GM12878 (cell line): ENCODE results near the gene TBL1XR1. TPM values are rescaled to one million over a fixed set of nuclear protein-coding genes. Genes with fewer than 3 reads are reported as not detected.

ENCODE experiments used
- ATAC-seq: fragments of 200-7000 bp; cut with Tn5 transposase; 3 replicates; pipeline ENCODE4 v1.9.1; 2020; ENCODE audit warnings: mild to moderate bottlenecking, moderate library complexity
- BruUV-seq: library from RNA; stranded (reverse); fragments of 400-500 nt; replicated peaks from 2 replicates; lab custom pipeline; 2021; lab: Mats Ljungman, UMichigan
- CTCF ChIA-PET: fragments of 300-600 bp; sonication (Branson Sonifier 250); formaldehyde crosslinking; extraction: SDS; loops from one replicate; lab custom pipeline; 2021; ENCODE audit warnings: inconsistent platforms; lab: Yijun Ruan, JAX
- POLR2A ChIA-PET: fragments of 350-600 bp; formaldehyde crosslinking; extraction: SDS; loops from one replicate; lab custom pipeline; 2021; ENCODE audit warnings: inconsistent platforms; lab: Charles Lee
- RAD21 ChIA-PET: fragments of 300-600 bp; sonication (Branson Sonifier 250); formaldehyde crosslinking; loops from one replicate; lab custom pipeline; 2023; ENCODE audit warnings: antibody characterized with exemption; ENCODE audit not compliant: unreplicated experiment; lab: Charles Lee
- SMC1A ChIA-PET: fragments of 300-600 bp; sonication (Branson Sonifier 250); formaldehyde crosslinking; loops from one replicate; lab custom pipeline; 2023; ENCODE audit not compliant: unreplicated experiment, uncharacterized antibody; lab: Charles Lee
- DNase-seq: peaks from one replicate; pipeline ENCODE4 v3.0.0-alpha.2; 2011; ENCODE audit warnings: low read depth, low spot score
- FAIRE-seq: peaks from 3 replicates; lab custom pipeline; 2011; peaks lifted over from hg19 to GRCh38; lab: Jason Lieb, UNC
- H2AFZ ChIP-seq: 2 replicates; pipeline ENCODE4 v1.6.0; 2011; ENCODE audit warnings: low read depth, low read length, control low read depth; ENCODE audit not compliant: control insufficient read depth
- H3K27ac ChIP-seq: 2 replicates; pipeline ENCODE4 v1.5.1; 2011; ENCODE audit warnings: control low read depth; ENCODE audit not compliant: control insufficient read depth, insufficient read depth
- H3K27me3 ChIP-seq, 2 experiments: replicated peaks in 1 of 2; 2 replicates each; pipeline versions ENCODE4 v1.6.0 to v1.6.1; 2011; ENCODE audit warnings: low read length in 1 of 2; ENCODE audit not compliant: control insufficient read depth in 2 of 2, insufficient read depth in 2 of 2
- H3K36me3 ChIP-seq, 2 experiments: 2 replicates each; pipeline ENCODE4 v1.5.1; 2011; ENCODE audit warnings: low read length in 1 of 2; ENCODE audit not compliant: control insufficient read depth in 2 of 2, insufficient read depth in 2 of 2
- H3K4me1 ChIP-seq: 2 replicates; pipeline ENCODE4 v1.6.1; 2011; ENCODE audit warnings: mild to moderate bottlenecking, low read length, moderate library complexity, mixed read lengths; ENCODE audit not compliant: control insufficient read depth, insufficient read depth
- H3K4me2 ChIP-seq: 2 replicates; pipeline ENCODE4 v1.6.0; 2011; ENCODE audit warnings: control low read depth; ENCODE audit not compliant: control insufficient read depth, insufficient read depth
- H3K4me3 ChIP-seq: fragments of 200-600 bp; sonication (generic); 2 replicates; pipeline ENCODE4 v1.5.1; 2016
- H3K79me2 ChIP-seq: 2 replicates; pipeline ENCODE4 v1.6.0; 2011; ENCODE audit warnings: low read length; ENCODE audit not compliant: control insufficient read depth, insufficient read depth
- H3K9ac ChIP-seq: 2 replicates; pipeline ENCODE4 v1.8.0; 2011; ENCODE audit warnings: low read length, control low read depth, mixed read lengths; ENCODE audit not compliant: control insufficient read depth, insufficient read depth
- H3K9me3 ChIP-seq: replicated peaks from 3 replicates; pipeline ENCODE4 v1.5.1; 2011; ENCODE audit warnings: mild to moderate bottlenecking, low read length; ENCODE audit not compliant: control insufficient read depth, insufficient read depth
- H4K20me1 ChIP-seq: 2 replicates; pipeline ENCODE4 v1.6.0; 2011; ENCODE audit not compliant: control insufficient read depth, insufficient read depth
- CBFB ChIP-seq: IDR thresholded peaks from 2 replicates; pipeline ENCODE4 v1.6.1; 2016; ENCODE audit warnings: antibody characterized with exemption, low read depth
- MXI1 ChIP-seq: fragments of 150-350 bp; IDR thresholded peaks from 2 replicates; pipeline ENCODE4 v1.6.1; 2011; ENCODE audit warnings: low read depth, mild to moderate bottlenecking, inconsistent platforms, low read length, improper control_type of control experiment
- RAD21 ChIP-seq: IDR thresholded peaks from 2 replicates; pipeline ENCODE4 v1.6.1; 2011; ENCODE audit warnings: mild to moderate bottlenecking, low read depth, low read length, moderate library complexity; ENCODE audit not compliant: insufficient read depth
- WGBS: methylation state at CpG from one replicate; pipeline ENCODE4 v1.1.6; 2016; ENCODE audit warnings: low lambda C conversion rate; ENCODE audit not compliant: insufficient replicate concordance, insufficient coverage; ENCODE audit errors: missing lambda C conversion rate; 5-methylcytosine and 5-hydroxymethylcytosine counted together
- in situ Hi-C: fragments of 300-500 bp; cut with MboI; formaldehyde crosslinking; loops from 9 replicates; pipeline ENCODE4 v1.14.3; 2018; ENCODE audit warnings: mixed read lengths
- intact Hi-C: fragments of 100-400 bp; cut with micrococcal nuclease; formaldehyde crosslinking; loops from one replicate; pipeline ENCODE4 v1.14.2; 2022; ENCODE audit not compliant: unreplicated experiment
- polyA plus RNA-seq, 11 experiments: library from polyadenylated mRNA; depleted of rRNA in 4 of 11; unstranded in 6 of 11; stranded (reverse) in 5 of 11; fragments of >200 nt; fragmentation: Nextera tagmentation in 4 of 11; fragmentation: Illumina TruSeq in 1 of 11; extraction: Ambion mirVana in 4 of 11; extraction: Trizol in 1 of 11; gene quantifications; 1 replicate in 1 of 11; 2 replicates in 10 of 11; pipeline versions ENCODE4 v1.2.1 to v1.2.3, GENCODE V29; 2011 to 2016; ENCODE audit warnings: inconsistent platforms in 2 of 11, missing spikeins in 2 of 11, low read depth in 1 of 11
- total RNA-seq, 4 experiments: library from RNA; depleted of rRNA in 3 of 4; stranded (reverse); fragments of >200 nt in 3 of 4; fragmentation: Illumina TruSeq in 1 of 4; extraction: Trizol in 1 of 4; gene quantifications; 2 replicates each; pipeline versions ENCODE4 v1.2.1 to v1.2.3, GENCODE V29; 2013 to 2021

Gene TBL1XR1
- total and polyA plus RNA-seq, 10 of the 15 experiments (the other 5 are each of a cell fraction or from before 2014, with no cell fraction given) = 13.0 to 115 (median 60.4) TPM

DNA sequence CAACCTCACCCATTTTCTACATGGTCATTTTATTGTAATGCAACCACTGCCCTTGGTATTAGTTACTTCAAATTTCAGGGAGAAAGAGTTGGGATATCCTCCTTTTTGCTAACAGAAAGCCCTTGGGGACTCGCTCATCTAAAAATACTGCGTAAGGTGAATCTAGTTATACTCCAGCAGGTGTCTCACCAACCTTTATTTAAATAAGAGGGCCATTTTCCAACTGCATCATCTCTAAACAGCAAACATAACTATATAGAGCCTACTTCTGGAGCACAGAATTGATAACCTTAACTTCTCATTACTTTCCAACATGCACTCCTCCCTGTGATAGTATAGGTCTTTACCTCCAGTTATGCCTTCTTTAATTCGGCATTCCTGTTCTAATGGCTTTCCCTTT lies 77.5 kb downstream of the TBL1XR1 start:
- Histone ChIP-seq H3K27me3 (no peaks in the 10 kb centered on the region), H3K79me2 (peaks cover 74% of the 10 kb centered on the region), H4K20me1 (no peaks in the 10 kb centered on the region), H3K9ac (no peak overlapping the region), H3K4me3 (no peak overlapping the region), H3K4me1 (no peaks in the 10 kb centered on the region), H3K4me2 (no peak overlapping the region), H3K9me3 (peaks cover 6% of the 10 kb centered on the region), H3K27ac (no peak overlapping the region), H2AFZ (no peak overlapping the region), H3K36me3 (no peaks in the 10 kb centered on the region)
- DNase-seq (no peak), ATAC-seq (no peak), FAIRE-seq (no peak)
- TF ChIP-seq RAD21 (0 out of 2 replicates have a peak, but pooled peaks have one; percentile 18), CBFB (no peak)
- ChIA-PET CTCF (no interaction called here), SMC1A (interaction anchor here (2.0 kb wide), 1 partner anchor 13 kb away, joined by 5 read pairs; no protein-coding TSS in a partner anchor), RAD21 (no interaction called here), POLR2A (no interaction called here)
- no TSS peak for BruUV-seq
- WGBS = 67% methylated on average over 3 of the region's 3 CpGs
- in situ Hi-C loops (no loop called here), intact Hi-C loops (no loop called here)

DNA sequence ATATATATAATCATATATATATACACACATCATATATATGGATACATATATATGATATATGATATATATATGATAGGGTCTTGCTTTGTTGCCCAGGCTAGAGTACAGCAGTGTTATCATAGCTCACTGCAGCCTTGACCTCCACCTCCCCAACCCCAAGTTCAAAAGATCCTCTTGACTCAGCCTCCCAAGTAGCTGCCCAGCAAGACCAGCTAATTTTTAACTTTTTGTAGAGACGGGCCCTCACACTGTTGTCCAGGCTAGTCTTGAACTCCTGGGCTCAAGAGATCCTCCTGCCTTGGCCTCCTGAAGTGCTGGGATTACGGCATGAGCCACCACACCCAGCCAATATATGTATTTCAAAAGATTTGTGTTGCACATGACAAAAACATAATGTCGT lies 83.0 kb downstream of the TBL1XR1 start:
- no peak overlapping the region for H3K9ac ChIP-seq
- ChIA-PET POLR2A (no interaction called here), CTCF (interaction anchor here (0.6 to 1.0 kb wide), 3 partner anchors 10 to 96 kb away, joined by 3 to 4 read pairs (median 3); no protein-coding TSS in a partner anchor), SMC1A (interaction anchor here (0.7 to 1.5 kb wide), 4 partner anchors 12 to 1692 kb away, joined by 3 read pairs; no protein-coding TSS in a partner anchor), RAD21 (no interaction called here)
- peaks cover 16% of the 10 kb centered on the region for H3K4me1 ChIP-seq
- H3K36me3 ChIP-seq = no peaks in the 10 kb centered on the region
- FAIRE-seq (no peak), ATAC-seq (no peak), DNase-seq (no peak)
- H3K4me3 ChIP-seq = no peak overlapping the region
- 62% methylated on average over 3 of the region's 3 CpGs for WGBS
- in situ Hi-C loops = no loop called here
- intact Hi-C loops = no loop called here
- no peak for TF ChIP-seq MXI1
- no peak overlapping the region for H3K4me2 ChIP-seq
- no peaks in the 10 kb centered on the region for H3K27me3 ChIP-seq
- no TSS peak for BruUV-seq
- H3K27ac ChIP-seq = no peak overlapping the region
- H2AFZ ChIP-seq = no peak overlapping the region
- peaks cover 79% of the 10 kb centered on the region for H3K79me2 ChIP-seq
- peaks cover 5% of the 10 kb centered on the region; the same call in 1 of the 2 replicates for H4K20me1 ChIP-seq
- peaks cover 2% of the 10 kb centered on the region; the same call in 2 of the 3 replicates for H3K9me3 ChIP-seq
